M059J (cell line): ENCODE results near the gene STAT2. TPM values are rescaled to one million over a fixed set of nuclear protein-coding genes. Genes with fewer than 3 reads are reported as not detected.
"Not testable (repeated sequence)": the region's sequence is repeated elsewhere in the genome, so short reads cannot be mapped to it uniquely, and the experiment has no call there.

Experiments
- DNase-seq: peaks from one replicate; pipeline ENCODE4 v3.0.0-alpha.2; 2012; ENCODE audit warnings: low read depth
- total RNA-seq: library from RNA; depleted of rRNA; stranded (reverse); fragments of >200 nt; shearing (Covaris generic); gene quantifications from 2 replicates; pipeline ENCODE4 v1.2.3, GENCODE V29; 2014

The STAT2 gene
- total RNA-seq, 1 experiment from 2014 or later: 354 TPM

DNA sequence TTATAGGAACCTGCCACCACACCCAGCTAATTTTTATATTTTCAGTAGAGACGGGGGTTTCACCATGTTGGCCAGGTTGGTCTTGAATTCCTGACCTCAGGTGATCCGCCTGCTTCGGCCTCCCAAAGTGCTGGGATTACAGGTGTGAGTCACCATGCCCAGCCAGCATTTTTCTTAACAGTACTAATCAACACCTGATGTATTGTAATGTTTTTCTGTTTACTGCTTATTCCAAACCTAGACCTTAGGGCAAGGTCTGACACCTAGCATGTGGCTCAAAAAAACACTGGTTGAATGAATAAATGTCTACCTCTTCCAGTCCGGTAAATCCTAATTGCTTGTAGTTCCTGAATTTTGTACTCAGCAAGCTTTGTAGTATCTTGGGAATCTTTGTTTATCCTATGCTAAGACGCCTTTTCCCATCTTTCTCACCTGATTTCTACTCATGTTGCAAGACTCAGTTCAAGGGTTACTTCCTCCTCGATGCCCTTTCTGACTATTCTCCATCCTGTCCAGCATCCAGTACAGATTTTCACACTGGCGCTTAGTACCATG lies 28.9 kb downstream of the STAT2 start:
- no peak for DNase-seq

GRCh38 chr12:56326533-56326932 lies 33.4 kb downstream of the STAT2 start:
- DNase-seq: no peak

- no peak for DNase-seq
Measured at GRCh38 chr12:56326126-56326525, 33.8 kb downstream of the STAT2 start.

DNA sequence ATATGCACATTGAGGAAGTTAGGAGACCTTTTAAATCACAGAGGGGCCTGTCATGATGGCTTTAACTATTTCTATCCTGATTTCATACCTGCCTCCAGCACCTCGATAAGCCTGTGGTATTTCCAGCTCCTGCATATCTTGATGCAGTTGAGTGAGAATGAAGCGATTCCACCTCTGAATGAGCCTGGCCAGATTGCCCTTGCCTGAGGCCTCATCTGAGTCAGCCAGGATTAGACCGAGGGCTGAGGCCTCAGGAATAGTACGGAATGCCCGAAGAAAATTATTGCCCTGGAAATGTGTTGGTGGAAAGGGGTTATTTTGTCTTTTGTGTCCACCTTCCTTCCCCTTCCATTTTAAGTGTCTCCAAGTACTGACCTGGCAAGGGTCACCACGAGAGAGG lies 35.7 kb downstream of the STAT2 start:
- no peak for DNase-seq

- DNase-seq: not testable (repeated sequence)
Measured at GRCh38 chr12:56321610-56322009, 38.3 kb downstream of the STAT2 start.

- peak; percentile 32 for DNase-seq
Measured at GRCh38 chr12:56321027-56321426, 38.9 kb downstream of the STAT2 start.

GRCh38 chr12:56317675-56318074 lies 42.2 kb downstream of the STAT2 start:
- no peak for DNase-seq

DNA sequence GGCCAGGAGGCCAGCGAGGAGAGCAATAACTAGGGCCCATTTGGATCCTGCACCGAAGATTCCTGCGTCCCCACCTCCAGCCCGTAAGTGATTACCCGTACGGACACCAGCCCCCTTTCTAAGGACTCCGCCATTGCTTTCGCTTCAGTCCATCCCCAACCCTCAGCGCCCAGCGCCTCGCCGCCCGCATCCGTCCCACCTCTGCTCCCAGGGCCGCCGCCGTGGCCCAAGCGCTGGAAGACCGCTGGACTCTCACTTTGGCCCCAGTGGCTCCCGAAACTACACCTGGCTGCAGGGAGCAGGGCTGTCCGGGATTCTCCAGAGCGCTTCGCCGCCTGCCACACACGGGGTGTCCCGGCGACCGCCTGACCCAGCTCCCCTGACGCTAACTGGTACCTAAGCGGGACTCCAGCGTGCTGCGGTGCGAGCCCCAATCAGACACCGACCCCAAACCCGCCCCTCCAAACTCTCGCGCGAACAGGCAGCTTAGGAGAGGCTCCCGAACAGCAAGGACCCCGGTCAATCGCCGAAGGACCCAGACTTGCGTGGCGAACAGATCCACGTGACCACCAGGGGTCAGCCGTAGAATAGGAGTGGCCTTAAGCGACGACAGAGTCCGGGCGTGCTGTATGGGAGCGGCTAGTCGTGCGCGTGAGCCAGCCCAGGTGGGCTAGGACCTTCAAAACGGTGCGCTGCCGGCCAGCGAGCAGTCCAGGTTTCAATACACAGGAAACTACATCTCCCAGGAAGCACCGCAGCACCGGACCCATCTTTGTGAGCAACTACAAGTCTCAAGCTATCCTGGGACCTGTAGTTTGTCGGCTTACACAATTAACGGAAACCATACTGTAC lies 44.1 kb downstream of the STAT2 start, which contains the start of gene CNPY2:
Gene CNPY2 (minus strand): TSS at position 367 of the 852 bp plus-strand sequence. CDS start 771 bp downstream, outside the sequence.
- DNase-seq: peak; percentile 99

GRCh38 chr12:56315249-56315621 lies 44.7 kb downstream of the STAT2 start:
- DNase-seq: no peak

DNA sequence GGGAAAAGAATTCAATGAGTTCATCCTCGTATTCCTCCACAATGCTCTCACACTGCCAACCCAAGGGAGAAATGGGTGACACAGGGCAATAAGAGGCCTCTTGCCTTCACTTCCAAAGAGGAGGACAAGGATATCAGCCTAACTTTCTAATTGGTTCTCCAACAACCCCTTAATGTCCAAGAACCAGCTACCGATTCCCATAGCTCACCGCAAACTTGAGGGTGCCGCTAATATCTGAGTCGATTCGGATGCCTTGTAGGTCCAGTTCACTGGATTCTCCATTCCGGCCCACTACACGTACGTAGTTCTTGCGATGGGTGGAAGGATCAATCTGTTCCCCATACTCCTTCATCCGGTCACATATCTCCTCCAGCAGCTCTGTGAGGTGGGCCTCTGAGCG lies 48.9 kb downstream of the STAT2 start:
- no peak for DNase-seq

DNA sequence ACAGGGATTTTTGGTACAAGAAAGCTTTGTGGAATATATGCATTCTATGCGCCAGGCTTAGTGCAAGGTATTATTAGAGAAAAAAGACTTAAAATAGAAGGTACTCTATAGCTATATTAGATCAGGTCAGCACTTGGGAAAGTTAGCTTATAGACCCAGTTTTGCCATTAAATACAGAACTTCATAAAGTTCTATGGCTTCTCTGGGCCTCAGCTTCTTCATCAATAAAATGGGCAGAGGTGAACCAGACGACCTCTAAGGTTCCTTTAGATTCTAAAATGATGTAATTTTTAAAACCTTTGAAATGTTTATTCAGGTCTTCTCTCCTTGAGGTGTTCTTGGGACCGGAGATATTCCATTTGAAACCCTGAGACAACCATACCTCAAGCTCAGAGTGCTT lies 51.2 kb downstream of the STAT2 start:
- no peak for DNase-seq

DNA sequence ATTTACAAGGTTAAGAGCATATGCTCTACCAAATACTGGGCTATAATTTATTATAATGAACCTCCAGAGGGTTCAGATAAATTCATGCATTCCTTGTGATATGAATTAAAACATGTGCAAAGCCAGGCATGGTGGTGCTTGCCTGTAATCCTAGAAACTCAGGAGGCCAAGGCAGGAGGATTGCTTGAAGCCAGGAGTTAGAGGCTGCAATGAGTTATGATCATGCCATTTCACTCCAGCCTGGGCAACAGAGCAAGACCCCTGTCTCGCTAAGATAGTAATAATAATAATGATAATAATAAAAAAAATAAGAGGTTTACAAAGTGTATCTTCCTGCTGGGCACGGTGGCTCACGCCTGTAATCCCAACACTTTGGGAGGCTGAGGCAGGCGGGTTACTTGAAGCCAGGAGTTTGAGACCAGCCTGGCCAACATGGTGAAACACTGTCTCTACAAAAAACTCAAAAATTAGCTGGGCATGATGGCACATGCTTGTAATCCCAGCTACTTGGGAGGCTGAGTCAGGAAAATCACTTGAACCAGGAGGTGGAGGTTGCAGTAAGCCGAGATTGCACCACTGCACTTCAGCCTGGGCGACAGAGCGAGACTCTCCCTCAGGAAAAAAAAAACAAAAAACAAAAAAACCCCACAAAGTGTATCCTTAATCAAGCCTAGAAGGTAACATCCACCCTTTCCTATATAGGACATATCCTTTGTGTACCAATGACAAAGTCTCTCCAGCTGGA lies 52.5 kb downstream of the STAT2 start:
- DNase-seq: no peak

GRCh38 chr12:56304872-56305590 lies 54.9 kb downstream of the STAT2 start:
- no peak for DNase-seq

- DNase-seq: no peak
Measured at GRCh38 chr12:56304276-56304675, 55.6 kb downstream of the STAT2 start.

- DNase-seq: no peak
Measured at GRCh38 chr12:56300644-56301464, 59.1 kb downstream of the STAT2 start.

DNA sequence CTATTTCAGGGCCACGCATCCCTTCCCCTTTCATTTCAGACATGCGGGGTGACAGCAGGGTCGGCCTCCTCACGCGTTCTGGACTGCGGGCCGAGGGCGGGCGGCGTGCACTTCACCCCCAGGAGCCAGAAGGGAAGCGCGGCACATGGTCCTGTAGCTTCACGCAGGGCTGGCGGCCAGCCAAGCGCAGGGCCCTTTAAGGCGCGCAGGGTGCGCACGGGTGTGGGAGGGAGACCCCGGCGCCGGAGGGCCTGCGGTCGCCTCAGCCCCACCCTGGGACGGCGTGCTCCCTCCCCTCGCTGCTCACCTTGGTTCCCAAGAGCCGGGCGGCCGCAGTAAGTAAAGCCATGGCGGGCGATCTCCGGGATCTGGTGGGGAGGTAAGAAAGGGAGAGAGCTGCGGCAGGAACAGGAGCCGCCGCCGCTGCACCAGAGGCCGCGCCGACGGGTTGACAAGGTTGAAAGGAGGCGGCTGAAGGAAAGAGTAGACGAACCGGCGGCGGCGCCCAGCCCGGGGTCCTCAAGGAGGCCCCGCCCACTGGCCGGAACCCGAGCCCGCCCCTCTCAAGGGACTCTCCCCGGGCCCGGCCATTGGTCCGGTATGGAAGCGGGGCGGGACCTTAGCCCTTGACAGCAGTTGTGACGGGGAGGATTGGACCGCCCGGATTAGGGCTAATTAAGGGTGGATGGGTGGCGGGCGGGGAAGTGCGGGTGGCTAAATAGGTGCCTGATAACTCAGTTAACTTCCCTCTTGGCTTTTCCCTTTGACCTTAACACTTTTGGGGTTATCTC lies 59.9 kb downstream of the STAT2 start, which contains the start of gene CS:
Gene CS (minus strand): TSS at position 478 of the 791 bp plus-strand sequence. CDS start 129 bp downstream, at position 349.
- peak; percentile 98 for DNase-seq

DNA sequence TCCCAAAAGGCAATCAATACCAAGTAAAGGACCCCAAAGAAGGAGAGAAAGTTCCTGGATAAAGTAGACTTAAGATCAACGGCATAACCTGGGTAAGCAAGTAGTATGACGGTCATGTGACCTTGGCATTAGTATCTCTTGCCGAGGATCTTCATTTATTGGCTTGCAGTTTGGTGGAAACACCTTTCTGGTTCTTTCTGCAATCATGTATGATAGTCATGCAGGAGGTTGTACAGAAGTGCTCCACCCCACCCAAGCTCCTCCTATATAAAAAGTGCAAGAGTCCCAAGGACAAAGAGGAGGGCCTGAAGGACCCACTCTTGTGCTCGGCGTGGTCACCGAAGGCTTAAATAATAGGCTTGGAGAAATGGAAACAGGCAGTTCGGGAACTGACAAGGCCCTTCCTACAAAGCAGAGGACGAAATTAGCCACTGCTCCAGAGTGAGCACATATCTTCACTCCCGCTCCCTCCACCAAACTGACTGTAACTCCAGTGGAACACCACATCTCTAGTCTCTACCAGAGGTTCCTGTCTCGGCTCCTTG lies 60.5 kb downstream of the STAT2 start:
- DNase-seq: peak; percentile 19

DNA sequence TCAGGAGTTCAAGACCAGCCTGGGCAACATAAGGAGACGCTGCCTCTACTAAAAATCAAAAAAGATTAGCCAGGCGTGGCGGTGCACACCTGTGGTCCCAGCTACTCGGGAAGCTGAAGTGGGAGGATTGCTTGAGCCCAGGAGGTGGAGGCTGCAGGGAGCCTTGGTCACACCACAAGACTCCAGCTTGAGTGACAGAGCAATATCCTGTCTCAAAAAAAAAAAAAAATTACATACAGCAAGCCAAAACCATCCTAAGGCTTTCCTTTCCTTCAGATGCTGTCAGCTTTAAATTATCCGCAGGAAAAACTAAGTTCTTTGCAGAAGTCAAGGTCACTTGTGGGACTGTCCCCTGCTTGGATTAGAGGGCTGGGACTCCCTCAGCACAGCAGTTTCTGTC lies 61.1 kb downstream of the STAT2 start:
- DNase-seq: no peak

GRCh38 chr12:56297400-56297799 lies 62.5 kb downstream of the STAT2 start:
- DNase-seq: no peak

GRCh38 chr12:56296295-56296694 lies 63.6 kb downstream of the STAT2 start:
- DNase-seq: no peak
